Measurements from ENCODE around the gene ADH1A. TPM values are rescaled to one million over a fixed set of nuclear protein-coding genes. Genes with fewer than 3 reads are reported as not detected.

ADH1A gene
- polyA plus RNA-seq, 1 of the 3 experiments (the other 2 are of a cell fraction), result not detected

DNA sequence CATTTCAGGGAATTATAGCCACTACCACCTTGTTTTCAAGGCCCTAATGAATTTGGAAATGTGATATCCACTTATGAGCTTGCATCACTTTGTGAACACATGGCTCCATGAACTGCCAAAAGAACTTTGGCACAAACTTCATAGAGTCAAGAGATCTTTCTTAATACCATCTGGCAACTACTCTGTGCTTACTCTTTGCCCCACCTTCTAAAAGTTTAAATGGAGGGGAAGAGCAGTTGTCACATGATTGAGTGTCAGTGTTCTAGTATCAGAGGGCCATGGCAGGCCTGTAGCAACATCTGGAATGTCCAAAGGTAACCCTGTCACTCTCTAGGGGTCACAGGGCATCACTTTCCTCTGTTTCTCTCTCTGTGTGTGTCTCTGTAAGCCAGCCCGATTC lies 33.0 kb upstream of the ADH1A start:
- Histone ChIP-seq H3K9ac (no peak overlapping the region), H3K36me3 (replicated peaks in 1 of 2; ENCODE audit: control insufficient read depth in 1 of 2, insufficient read depth in 2 of 2, low read length in 1 of 2) (no peaks in the 10 kb centered on the region), H3K27me3 (ENCODE audit: insufficient read depth) (no peaks in the 10 kb centered on the region), H3K9me3 (no peaks in the 10 kb centered on the region), H3K79me2 (ENCODE audit: insufficient read depth) (no peaks in the 10 kb centered on the region), H4K20me1 (ENCODE audit: insufficient read depth) (no peaks in the 10 kb centered on the region), H3K27ac (ENCODE audit: low read depth in 2 of 2, low read length in 1 of 2) (no peak overlapping the region), H3K4me2 (no peak overlapping the region), H3K4me1 (ENCODE audit: control insufficient read depth in 1 of 2, insufficient read depth in 2 of 2, low read depth in 1 of 2, low read length in 1 of 2) (no peaks in the 10 kb centered on the region), H3K4me3 (ENCODE audit: low read depth in 2 of 2, low read length in 1 of 2) (no peak overlapping the region), H3K9me2 (no peaks in the 10 kb centered on the region), H3F3A (replicated peaks; ENCODE audit: insufficient read depth) (no peaks in the 10 kb centered on the region), H2AFZ (ENCODE audit: low read depth) (no peak overlapping the region)
- ChIA-PET POLR2A (no interaction called here), CTCF (no interaction called here)
- WGBS (ENCODE audit: low lambda C conversion rate), result 13% methylated on average over 1 of the region's 1 CpG
- TF ChIP-seq YY1 (IDR thresholded peaks at IDR 0.05; ENCODE audit: low read depth), result no peak
- no peak for TF ChIP-seq SMC3 (IDR thresholded peaks at IDR 0.05; ENCODE audit: low read depth, low read length)
- TF ChIP-seq RAD21 (IDR thresholded peaks at IDR 0.05; ENCODE audit: low read length), result no peak
- no peak for TF ChIP-seq NRF1 (IDR thresholded peaks at IDR 0.05; ENCODE audit: low read depth, low read length)
- TF ChIP-seq, protein P1, sequence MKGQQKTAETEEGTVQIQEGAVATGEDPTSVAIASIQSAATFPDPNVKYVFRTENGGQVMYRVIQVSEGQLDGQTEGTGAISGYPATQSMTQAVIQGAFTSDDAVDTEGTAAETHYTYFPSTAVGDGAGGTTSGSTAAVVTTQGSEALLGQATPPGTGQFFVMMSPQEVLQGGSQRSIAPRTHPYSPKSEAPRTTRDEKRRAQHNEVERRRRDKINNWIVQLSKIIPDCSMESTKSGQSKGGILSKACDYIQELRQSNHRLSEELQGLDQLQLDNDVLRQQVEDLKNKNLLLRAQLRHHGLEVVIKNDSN (IDR thresholded peaks at IDR 0.05; ENCODE audit: borderline replicate concordance, low read depth), result no peak
- TF ChIP-seq, protein P2, sequence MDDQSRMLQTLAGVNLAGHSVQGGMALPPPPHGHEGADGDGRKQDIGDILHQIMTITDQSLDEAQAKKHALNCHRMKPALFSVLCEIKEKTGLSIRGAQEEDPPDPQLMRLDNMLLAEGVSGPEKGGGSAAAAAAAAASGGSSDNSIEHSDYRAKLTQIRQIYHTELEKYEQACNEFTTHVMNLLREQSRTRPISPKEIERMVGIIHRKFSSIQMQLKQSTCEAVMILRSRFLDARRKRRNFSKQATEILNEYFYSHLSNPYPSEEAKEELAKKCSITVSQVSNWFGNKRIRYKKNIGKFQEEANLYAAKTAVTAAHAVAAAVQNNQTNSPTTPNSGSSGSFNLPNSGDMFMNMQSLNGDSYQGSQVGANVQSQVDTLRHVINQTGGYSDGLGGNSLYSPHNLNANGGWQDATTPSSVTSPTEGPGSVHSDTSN (IDR thresholded peaks at IDR 0.05), result no peak
- no peak for TF ChIP-seq FOXM1 (IDR thresholded peaks at IDR 0.05; ENCODE audit: low read depth)
- no peak for TF ChIP-seq ELF1 (IDR thresholded peaks at IDR 0.05)
- no peak for TF ChIP-seq GABPA (IDR thresholded peaks at IDR 0.05; ENCODE audit: low read depth)
- no peak for TF ChIP-seq POLR2AphosphoS5 (IDR thresholded peaks at IDR 0.05; ENCODE audit: low read depth, low read length)
- TF ChIP-seq SIN3A (IDR thresholded peaks at IDR 0.05; ENCODE audit: borderline replicate concordance, low read depth, low read length), result no peak
- TF ChIP-seq, protein P3, sequence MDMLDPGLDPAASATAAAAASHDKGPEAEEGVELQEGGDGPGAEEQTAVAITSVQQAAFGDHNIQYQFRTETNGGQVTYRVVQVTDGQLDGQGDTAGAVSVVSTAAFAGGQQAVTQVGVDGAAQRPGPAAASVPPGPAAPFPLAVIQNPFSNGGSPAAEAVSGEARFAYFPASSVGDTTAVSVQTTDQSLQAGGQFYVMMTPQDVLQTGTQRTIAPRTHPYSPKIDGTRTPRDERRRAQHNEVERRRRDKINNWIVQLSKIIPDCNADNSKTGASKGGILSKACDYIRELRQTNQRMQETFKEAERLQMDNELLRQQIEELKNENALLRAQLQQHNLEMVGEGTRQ (IDR thresholded peaks at IDR 0.05; ENCODE audit: borderline replicate concordance, low read depth, low read length), result no peak
- no peak for TF ChIP-seq TCF12 (IDR thresholded peaks at IDR 0.05)
- TF ChIP-seq, protein P4, sequence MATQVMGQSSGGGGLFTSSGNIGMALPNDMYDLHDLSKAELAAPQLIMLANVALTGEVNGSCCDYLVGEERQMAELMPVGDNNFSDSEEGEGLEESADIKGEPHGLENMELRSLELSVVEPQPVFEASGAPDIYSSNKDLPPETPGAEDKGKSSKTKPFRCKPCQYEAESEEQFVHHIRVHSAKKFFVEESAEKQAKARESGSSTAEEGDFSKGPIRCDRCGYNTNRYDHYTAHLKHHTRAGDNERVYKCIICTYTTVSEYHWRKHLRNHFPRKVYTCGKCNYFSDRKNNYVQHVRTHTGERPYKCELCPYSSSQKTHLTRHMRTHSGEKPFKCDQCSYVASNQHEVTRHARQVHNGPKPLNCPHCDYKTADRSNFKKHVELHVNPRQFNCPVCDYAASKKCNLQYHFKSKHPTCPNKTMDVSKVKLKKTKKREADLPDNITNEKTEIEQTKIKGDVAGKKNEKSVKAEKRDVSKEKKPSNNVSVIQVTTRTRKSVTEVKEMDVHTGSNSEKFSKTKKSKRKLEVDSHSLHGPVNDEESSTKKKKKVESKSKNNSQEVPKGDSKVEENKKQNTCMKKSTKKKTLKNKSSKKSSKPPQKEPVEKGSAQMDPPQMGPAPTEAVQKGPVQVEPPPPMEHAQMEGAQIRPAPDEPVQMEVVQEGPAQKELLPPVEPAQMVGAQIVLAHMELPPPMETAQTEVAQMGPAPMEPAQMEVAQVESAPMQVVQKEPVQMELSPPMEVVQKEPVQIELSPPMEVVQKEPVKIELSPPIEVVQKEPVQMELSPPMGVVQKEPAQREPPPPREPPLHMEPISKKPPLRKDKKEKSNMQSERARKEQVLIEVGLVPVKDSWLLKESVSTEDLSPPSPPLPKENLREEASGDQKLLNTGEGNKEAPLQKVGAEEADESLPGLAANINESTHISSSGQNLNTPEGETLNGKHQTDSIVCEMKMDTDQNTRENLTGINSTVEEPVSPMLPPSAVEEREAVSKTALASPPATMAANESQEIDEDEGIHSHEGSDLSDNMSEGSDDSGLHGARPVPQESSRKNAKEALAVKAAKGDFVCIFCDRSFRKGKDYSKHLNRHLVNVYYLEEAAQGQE (IDR thresholded peaks at IDR 0.05; ENCODE audit: low read depth, low read length), result no peak
- no peak for DNase-seq
